NOMO-1 (cell line): Measurements from ENCODE around the gene CCDC149.

ENCODE experiments used
- DNase-seq, 2 experiments: peaks; one replicate each; lab custom pipeline; 2025; ENCODE audit not compliant: unreplicated experiment in 2 of 2; lab: John Stamatoyannopoulos, UW

CCDC149 gene

GRCh38 chr4:24806206-24806990 is 106.4 kb downstream of the CCDC149 start:
- no peak for DNase-seq

GRCh38 chr4:24805566-24805965 is 107.3 kb downstream of the CCDC149 start:
- DNase-seq, result no peak

GRCh38 chr4:24805067-24805466 is 107.8 kb downstream of the CCDC149 start:
- no peak for DNase-seq

- DNase-seq, result no peak
Observed at GRCh38 chr4:24802648-24803047, 110.2 kb downstream of the CCDC149 start.

GRCh38 chr4:24801136-24801855 is 111.5 kb downstream of the CCDC149 start:
- DNase-seq, result no peak

GRCh38 chr4:24800325-24800895 is 112.4 kb downstream of the CCDC149 start:
- no peak for DNase-seq

- DNase-seq, result no peak
Observed at GRCh38 chr4:24799544-24800324, 113.1 kb downstream of the CCDC149 start.

GRCh38 chr4:24799196-24799543 is 113.7 kb downstream of the CCDC149 start:
- DNase-seq, result no peak

- DNase-seq, result no peak
Observed at GRCh38 chr4:24798036-24798610, 114.7 kb downstream of the CCDC149 start.

GRCh38 chr4:24796620-24797019 is 116.2 kb downstream of the CCDC149 start:
- DNase-seq, result no peak

GRCh38 chr4:24795666-24796381 is 117.0 kb downstream of the CCDC149 start:
- no peak for DNase-seq

- DNase-seq, result no peak
Observed at GRCh38 chr4:24794916-24795665, 117.8 kb downstream of the CCDC149 start, which contains the start of gene SOD3. TSS of gene SOD3 (plus strand) at chr4:24795573. CDS start at chr4:24799522, 3,949 bp downstream.

- DNase-seq, result no peak
Observed at GRCh38 chr4:24794480-24794879, 118.4 kb downstream of the CCDC149 start.

GRCh38 chr4:24794051-24794450 is 118.8 kb downstream of the CCDC149 start:
- DNase-seq, result peak; percentile 39 to 59

GRCh38 chr4:24793219-24794005 is 119.4 kb downstream of the CCDC149 start:
- peak in 1 of 2 experiments; percentile 39 for DNase-seq

- DNase-seq, result no peak
Observed at GRCh38 chr4:24792552-24792951, 120.3 kb downstream of the CCDC149 start.

- DNase-seq, result no peak
Observed at GRCh38 chr4:24791043-24791442, 121.8 kb downstream of the CCDC149 start.

GRCh38 chr4:24783506-24783905 is 129.3 kb downstream of the CCDC149 start:
- DNase-seq, result no peak
